HG03575 (cell line): ENCODE measurements around the gene OR2B2.
A peak's percentile ranks its signal among the peaks of the same experiment; 100 is the strongest.

Experiments used
- ATAC-seq: cut with Tn5 transposase; IDR thresholded peaks from one replicate; pipeline ENCODE4 v1.9.1; 2021; ENCODE audit not compliant: unreplicated experiment, insufficient number of reproducible peaks, low FRiP score; ENCODE audit errors: extremely low read depth

OR2B2 gene

DNA sequence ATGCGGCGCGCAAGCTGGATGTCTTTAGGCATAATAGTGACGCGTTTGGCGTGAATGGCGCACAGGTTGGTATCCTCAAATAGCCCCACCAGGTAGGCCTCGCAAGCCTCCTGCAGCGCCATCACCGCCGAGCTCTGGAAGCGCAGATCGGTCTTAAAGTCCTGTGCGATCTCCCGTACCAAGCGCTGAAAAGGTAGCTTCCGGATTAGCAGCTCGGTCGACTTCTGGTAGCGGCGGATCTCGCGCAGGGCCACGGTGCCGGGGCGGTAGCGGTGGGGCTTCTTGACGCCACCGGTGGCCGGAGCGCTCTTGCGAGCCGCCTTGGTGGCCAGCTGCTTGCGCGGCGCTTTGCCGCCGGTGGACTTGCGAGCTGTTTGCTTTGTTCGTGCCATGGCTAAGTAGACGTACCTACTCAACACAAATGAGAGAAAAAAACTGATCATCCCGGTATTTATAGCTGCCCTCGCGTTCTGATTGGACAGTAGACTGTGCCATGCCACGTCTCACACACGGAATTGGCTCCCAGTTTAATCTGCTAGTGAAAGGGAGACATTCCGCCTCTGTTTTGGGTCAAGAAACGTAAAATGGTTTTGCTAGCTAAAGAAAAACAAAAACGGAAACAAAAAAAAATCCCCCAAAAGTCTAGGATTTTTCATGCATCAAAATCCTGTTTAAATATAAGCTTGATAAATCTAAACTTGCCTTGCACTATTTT, 40.1 kb downstream of the OR2B2 start:
- no peak for ATAC-seq

DNA sequence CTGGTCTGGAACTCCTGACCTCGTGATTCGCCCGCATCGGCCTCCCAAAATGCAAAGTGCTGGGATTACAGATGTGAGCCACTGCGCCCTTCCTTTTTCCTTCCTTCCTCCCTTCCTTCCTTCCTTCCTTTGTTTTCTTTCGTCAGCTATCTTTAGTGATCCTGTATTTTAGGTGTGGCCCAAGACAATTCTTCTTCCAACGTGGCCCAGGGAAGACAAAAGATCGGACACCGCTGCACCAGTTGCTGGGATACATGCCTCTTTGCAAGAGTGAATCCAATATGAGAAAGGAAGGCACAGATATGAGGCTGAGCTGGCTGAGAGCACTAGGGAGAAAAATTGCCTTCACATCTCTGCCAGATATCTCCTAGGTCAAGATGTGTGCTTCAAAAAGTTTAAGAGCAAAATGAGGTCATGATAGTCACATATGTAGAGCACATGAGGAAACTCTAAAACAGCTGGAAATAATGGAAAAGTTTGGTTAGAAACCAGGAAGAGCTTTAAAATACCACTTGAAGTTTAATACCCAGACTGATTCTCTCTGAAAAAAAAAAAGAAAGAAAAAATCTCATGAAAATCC, 41.8 kb downstream of the OR2B2 start:
- ATAC-seq = no peak

DNA sequence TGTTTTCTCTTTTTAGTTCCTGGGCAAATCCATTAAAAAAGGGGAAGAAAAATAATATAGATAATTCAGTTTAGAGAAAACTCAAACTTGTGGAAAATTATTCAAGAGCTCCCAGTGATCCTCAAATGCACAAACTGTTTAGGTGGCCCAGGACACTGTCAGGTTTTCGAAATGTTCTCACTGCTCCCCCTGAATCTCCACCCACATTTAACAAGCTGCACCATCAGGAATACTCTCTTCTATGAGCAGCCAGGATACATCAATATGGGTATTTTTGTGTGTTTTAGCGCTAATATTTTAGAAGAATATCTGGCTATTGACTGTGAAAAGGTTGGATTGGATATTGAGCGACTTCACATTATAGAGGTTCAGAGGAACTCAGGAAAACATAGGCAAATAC, 43.9 kb downstream of the OR2B2 start:
- ATAC-seq = no peak

DNA sequence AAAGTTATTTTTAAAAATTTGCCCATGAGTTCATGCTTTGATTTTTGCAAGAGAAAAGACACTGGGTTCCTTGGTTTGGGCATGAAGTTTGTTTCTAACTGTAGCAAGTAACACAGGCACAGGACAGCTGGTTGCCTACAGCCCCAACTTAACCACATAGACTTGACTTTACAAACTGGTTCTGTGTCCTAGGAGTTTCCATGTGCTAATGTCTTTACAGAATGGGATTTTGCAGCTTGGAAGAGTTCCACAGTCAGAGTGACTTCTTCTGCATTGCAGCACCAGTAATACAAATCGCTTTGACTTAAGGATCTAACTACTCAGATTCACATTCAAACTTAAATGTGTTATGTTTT, 44.3 kb downstream of the OR2B2 start:
- ATAC-seq = no peak

- ATAC-seq = no peak
Observed at GRCh38 chr6:27867051-27867944, 44.9 kb downstream of the OR2B2 start.

- no peak for ATAC-seq
Observed at GRCh38 chr6:27866357-27867050, 45.7 kb downstream of the OR2B2 start.

GRCh38 chr6:27865850-27866356, 46.3 kb downstream of the OR2B2 start:
- ATAC-seq = no peak

DNA sequence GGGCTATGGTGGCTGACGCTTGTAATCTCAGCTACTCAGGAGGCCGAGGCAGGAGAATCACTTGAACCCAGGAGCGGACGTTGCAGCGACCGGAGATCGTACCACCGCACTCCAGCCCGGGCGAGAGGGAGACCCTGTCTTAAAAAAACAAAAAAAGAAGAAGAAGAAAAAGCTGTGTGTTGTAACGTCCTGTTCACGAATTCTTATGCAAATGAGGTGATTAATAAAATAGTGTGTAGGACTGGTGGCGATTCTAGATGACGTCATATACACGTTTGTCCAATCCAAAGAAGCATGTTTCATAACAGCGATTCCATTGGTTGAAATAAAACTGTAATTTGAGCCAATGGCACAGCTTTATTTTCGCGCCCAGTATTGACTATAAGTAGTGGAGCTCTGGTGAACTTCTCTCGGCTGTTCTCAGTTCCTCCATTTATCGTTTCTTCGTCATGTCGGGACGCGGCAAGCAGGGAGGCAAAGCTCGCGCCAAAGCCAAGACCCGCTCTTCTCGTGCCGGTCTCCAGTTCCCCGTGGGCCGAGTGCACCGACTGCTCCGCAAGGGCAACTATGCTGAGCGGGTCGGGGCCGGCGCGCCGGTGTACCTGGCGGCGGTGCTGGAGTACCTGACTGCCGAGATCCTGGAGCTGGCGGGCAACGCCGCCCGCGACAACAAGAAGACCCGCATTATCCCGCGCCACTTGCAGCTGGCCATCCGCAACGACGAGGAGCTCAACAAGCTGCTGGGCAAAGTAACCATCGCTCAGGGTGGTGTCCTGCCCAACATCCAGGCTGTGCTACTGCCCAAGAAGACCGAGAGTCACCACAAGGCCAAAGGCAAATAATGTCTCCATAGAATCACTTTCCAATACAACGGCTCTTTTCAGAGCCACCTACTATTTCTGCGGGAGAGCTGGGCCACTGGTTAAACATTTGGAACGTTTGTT, 47.0 kb downstream of the OR2B2 start:
- peak; percentile 50 for ATAC-seq

DNA sequence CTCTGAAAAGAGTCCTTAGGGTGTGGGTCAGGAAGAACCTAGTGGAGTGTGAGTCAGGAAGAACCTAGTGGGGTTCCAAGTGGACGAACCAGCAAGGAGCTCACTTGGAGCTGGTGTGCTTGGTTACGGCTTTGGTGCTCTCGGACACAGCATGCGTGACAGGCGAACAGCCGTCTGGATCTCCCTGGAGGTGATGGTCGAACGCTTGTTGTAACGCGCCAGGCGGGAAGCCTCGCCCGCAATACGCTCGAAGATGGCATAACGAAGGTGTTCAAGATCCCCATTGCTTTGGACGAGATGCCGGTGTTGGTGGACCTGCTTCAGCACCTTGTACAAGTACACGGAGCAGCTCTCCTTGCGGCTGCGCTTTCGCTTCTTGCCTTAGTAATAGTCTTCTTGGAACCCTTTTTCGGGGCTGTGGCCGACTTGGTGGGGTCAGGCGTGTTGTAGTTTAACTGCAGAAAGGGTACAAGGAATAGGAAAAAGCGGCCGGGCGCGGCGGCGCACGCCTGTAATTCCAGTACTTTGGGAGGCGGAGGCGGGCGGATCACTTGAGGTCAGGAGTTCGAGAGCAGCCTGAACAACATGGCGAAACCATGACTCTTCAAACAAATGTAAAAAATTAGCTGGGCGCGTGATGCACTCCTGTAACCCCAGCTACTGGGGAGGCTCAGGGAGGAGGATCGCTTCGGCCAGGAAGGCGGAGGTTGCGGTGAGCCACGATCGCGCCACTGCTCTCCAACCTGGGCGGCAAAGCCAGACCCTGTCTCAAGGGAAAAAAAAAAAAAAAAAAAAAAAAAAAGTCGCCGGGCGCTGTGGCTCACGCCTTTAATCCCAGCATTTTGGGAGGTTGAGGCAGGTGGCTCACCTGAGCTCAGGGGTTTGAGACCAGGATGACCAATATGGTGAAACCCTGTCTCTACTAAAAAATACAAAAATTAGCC, 48.0 kb downstream of the OR2B2 start:
- no peak for ATAC-seq

DNA sequence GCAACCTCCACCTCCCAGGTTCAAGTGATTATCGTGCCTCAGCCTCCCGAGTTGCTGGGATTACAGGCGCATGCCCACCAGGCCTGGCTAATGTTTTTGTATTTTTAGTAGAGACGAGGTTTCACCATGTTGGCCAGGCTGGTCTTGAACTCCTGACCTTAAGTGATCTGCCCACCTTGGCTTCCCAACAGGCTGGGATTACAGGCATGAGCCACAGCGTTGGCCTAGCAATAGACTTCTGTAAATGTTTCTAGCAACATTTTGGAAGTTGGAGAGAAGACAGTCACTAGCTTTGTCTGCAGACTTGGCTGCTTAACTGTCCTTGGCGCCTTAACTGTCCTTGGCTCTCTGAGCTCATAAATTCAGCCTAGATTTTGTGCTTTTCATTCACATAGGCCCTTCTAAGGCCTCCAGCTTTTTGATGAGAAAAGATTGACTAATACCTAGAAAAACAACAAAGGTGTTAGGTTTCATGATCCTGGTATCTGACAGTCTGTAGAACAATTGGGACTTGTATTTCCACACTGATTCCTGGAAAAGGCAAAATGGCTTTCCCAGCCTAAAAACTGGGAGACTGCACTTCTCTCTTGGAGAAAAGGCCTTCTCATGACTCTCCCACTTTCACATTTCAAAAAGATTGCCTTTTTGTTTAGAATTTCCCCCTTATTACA, 49.7 kb downstream of the OR2B2 start:
- ATAC-seq = no peak

DNA sequence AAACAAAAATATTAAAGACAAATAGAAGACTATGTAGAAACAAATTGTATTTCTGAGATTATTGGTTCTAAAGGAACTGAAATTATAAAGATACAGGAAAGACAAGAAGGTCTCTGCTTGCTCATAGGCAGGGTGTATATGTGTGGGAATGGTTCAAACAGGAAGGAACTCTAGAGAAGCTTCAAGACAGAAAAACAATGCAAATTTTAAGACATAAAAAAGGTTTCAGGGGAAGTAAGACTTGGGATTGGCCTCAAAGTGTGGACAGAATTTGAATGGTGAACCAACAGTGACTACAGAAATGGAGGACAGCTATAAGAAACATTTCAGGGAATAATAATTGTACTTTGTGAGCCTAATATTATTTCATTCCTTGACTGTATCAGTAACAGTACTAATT, 50.3 kb downstream of the OR2B2 start:
- no peak for ATAC-seq

DNA sequence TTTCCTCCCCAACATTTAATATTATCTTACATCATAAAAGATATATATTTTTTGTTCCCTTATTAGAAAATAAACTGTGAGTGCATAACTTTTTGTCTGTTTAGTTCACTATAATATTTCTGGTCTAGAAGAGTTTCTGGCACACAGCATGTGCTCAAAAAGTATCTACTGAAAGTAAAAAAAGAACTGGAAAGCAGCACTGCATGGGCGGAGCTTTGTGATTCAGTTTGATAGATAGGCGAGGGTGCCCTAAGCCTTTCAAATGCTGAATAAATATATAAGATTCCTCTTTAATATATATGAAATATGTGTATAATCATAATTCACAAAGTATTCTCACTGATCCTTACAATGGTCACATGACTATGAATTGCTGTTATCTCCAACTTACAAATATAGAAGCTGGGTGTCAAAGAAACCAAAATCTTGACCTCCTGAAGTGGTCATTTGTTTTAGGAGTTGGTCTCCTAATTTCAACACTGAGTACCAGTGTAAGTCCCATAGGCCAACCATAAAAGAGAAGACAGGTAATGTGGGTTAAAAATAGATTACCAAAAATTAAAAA, 50.8 kb downstream of the OR2B2 start:
- no peak for ATAC-seq
